DMS 273 (cell line): ENCODE results near the gene GNG8.

Experiments
- DNase-seq: peaks from one replicate; lab custom pipeline; 2025; ENCODE audit not compliant: unreplicated experiment; lab: John Stamatoyannopoulos, UW

Gene GNG8

GRCh38 chr19:46620716-46621115 lies 15.3 kb downstream of the GNG8 start:
- DNase-seq: no peak

GRCh38 chr19:46620267-46620666 lies 15.7 kb downstream of the GNG8 start:
- DNase-seq: no peak

DNA sequence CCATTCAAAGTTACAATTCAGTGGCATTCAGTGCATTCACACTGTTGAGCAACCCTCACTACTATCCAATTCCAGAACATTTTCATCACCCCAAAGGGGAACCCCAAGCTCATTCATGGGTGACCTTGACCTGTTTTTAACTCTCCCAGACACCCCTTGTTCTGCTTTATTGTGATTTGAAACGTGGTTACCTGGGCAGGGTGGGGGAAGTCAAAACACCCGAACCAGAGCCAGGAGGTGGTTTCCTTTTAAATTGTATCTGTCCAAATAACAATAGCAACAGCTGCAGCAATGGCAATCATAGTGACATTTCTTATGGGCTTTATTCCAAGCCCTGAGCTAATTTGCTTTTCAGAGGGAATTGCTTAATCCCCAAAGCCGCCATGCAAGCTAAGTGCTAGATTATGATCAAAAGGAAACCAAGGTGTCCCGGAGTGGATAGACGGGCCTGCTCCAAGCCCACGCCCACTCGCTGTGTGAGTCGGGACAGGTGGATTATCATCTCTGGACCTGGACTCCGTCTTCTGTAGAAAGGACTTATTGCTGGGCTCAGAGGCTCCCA lies 17.3 kb downstream of the GNG8 start:
- DNase-seq: peak; percentile 51

DNA sequence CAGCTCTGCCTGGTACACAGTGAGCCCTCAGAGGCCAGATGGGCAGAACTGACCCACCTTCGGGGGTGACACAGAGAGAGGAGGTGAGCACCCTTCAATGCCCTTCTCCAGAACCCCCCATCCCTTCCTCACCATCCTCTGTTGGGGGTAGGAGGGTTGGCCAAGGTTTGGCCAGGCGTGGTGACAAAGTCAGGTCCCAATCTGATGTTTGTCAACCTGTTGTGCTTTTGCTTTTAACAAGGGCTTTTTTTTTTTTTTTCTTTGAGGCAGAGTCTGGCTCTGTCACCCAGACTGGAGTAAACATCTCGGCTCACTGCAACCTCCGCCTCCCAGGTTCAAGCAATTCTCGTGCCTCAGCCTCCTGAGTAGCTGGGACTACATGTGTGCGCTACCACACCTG lies 18.4 kb downstream of the GNG8 start:
- no peak for DNase-seq

DNA sequence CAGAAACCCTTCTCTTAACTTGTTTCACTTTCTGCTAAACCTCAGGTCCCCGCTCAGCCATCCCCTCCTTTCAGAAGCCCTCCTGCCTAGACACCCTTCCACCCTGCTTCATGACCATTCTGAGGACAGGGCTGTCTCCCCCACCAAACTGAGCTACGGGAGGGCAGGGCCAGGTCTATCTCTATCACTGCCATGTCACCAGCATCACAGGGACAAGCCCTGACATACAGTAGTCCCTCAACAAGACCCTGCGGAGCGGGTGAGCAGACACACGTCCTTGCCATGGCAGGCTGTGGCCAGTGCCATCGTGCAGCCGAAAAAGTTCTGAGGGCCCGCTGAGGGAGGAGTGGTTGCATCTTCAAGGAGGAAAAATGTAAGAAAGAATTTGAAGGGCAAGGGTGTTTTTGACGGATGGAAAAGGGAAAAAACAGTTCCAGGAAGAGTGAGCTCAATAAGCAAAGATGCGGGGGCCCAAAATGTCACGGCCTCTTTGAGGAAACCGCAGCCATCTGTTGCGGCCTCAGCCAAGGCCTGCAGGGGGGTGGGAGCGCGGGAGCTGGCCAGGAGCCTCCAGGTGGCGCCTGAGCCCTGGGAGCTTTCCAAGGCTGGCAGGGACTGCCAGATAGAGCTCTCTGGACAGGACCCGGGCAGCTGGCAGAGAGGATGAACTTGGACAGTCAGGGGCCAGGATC lies 19.2 kb downstream of the GNG8 start:
- peak; percentile 97 for DNase-seq

DNA sequence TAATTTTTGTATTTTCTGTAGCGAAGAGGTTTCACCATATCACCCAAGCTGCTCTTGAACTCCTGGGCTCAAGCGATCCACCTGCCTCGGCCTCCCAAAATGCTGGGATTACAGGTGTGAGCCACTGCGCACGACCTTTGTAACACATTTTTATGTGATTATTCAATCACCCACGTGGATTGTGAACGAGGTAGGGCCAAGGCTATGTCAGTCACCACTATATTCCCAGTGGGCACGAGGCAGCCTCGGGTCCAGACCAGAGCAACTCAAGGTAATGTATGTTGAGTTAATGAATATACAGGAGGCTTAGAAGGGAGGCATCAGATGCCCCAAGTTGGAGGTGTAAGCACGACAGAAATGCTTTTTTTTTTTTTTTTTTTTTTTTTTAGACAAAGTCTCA lies 20.0 kb downstream of the GNG8 start:
- DNase-seq: no peak

DNA sequence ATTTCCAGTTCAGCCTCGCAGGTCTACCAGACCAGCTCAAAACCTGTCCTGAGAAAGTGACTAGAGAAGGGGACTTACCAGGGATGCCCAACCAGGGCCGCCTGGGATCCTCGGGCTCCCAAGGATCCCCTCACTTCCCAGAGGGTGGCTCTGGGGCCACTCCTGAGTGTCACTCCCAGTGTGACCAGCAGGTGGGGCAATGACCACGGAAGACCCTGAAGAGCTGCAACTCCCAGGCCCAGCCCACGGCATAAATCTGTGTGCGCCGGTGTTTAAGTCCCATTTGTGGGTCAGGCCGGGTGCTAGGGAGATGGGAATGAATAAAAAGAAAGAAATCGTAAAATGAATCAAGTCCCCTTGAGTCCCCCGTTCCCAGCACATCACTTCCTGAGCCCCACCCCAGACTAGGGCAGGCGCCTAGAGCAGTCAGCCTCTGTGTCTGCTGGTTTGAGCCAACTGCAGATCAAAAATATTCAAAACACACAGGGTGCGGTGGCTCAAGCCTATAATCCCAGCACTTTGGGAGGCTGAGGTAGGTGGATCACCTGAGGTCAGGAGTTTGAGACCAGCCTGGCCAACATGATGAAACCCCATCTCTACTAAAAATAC lies 21.8 kb downstream of the GNG8 start:
- peak; percentile 91 for DNase-seq

DNA sequence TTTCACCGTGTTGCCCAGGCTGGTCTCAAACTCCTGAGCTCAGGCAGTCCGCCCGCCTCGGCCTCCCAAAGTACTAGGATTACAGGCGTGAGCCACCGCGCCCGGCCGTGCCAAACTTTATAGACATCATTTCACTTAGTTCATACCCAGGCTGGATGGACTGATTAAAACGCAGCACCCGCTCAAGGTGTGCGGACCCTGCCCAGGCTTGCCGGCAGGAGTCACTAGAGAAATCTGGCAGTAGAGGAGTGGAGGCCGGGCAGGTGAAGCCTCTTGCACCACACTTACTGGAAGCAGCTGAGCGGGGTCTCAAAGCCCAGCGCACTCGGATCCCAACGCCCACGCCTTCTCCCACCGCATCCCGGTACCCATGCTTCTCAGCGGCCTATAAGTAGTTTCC lies 22.5 kb downstream of the GNG8 start:
- DNase-seq: no peak

GRCh38 chr19:46611776-46612175 lies 24.2 kb downstream of the GNG8 start:
- DNase-seq: no peak

GRCh38 chr19:46610851-46611770 lies 24.9 kb downstream of the GNG8 start:
- DNase-seq: no peak

- DNase-seq: no peak
Observed at GRCh38 chr19:46610413-46610775, 25.6 kb downstream of the GNG8 start.

- no peak for DNase-seq
Observed at GRCh38 chr19:46609511-46610412, 26.2 kb downstream of the GNG8 start.

DNA sequence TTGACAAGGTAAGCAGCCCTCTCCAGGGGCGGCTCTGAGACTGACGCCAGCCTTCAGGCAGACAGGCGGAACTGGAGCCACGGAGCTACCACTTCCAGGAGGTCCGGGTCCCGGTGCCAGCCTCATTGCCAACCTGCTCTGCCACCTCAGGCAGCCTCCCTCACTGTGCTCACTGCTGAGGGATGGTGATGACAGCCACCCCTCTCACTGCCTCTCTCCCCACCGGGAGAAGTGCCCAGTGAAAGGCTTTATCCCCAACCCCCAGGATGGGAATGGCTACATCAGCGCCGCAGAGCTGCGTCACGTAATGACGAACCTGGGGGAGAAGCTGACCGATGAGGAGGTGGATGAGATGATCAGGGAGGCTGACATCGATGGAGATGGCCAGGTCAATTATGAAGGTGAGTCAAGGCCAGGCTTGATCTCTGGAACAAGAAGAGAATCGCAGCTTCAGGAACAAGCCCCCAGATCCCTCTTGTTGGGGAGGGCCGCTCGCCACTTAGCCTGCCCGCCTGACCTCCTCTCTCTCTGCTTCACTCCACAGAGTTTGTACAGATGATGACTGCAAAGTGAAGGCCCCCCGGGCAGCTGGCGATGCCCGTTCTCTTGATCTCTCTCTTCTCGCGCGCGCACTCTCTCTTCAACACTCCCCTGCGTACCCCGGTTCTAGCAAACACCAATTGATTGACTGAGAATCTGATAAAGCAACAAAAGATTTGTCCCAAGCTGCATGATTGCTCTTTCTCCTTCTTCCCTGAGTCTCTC lies 27.2 kb downstream of the GNG8 start:
- no peak for DNase-seq

- no peak for DNase-seq
Observed at GRCh38 chr19:46608178-46608577, 27.8 kb downstream of the GNG8 start.

DNA sequence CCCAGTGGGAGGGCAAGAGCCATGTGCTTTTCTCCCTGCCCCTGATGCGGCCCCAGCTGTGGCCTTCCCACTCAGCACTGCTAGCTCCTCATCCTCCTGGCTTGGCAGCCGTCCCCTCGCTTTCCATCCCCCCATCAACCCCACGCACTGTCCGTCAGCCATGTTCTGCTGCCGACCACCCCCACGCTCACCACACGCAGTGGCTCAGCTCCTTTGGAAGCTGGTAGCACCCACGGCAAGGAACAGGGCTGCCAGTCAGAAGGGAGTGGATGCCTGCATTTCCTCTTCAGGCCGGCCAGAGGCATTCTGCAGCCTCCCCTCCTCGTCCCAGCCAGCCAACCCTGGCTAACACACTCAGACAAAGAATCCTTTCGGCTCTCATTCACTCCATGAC lies 28.6 kb downstream of the GNG8 start:
- no peak for DNase-seq

GRCh38 chr19:46606681-46607447 lies 29.1 kb downstream of the GNG8 start:
- DNase-seq: no peak

DNA sequence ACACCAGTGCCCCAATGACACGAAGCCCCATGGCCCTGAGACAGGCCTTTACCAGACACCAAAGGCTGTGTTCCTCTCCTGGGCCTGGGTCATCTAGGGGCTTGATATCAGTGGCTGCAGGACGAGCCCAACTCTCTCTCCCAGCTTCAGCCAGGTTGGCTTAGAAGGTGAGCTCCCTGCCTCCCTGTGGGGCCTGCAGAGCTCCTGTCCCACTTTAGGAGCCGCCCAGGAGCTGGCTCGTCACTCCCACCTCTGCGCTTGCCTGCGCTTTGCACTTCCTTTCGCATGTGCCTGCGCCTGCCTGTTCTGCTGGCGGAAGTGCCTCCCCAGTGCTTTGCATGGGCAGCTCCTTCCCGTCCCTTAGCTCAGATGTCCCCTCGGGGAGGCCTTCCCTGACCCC lies 30.0 kb downstream of the GNG8 start:
- DNase-seq: no peak

DNA sequence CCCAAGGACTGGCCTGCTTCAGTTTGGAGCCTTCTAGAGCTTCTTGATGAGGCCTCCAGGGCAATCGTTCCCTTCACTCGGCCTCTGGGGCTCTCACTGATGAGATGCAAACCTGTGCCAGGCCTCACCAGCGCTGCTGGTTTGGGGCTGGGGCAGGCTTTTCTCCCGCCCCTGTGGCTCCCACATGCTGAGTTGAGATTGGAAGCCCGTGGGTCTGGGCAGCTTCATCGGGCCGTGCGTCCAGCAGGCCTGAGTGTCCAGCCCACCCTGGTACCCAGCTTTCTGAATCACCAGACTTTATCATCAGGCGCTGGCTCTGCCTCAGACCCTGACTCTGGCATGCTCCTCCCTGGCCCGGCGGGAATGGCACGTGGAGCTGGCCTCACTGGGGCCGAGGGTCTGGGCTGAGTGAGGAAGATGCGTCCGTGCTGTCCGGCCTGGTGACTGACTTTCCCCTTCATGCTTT lies 30.6 kb downstream of the GNG8 start:
- no peak for DNase-seq

DNA sequence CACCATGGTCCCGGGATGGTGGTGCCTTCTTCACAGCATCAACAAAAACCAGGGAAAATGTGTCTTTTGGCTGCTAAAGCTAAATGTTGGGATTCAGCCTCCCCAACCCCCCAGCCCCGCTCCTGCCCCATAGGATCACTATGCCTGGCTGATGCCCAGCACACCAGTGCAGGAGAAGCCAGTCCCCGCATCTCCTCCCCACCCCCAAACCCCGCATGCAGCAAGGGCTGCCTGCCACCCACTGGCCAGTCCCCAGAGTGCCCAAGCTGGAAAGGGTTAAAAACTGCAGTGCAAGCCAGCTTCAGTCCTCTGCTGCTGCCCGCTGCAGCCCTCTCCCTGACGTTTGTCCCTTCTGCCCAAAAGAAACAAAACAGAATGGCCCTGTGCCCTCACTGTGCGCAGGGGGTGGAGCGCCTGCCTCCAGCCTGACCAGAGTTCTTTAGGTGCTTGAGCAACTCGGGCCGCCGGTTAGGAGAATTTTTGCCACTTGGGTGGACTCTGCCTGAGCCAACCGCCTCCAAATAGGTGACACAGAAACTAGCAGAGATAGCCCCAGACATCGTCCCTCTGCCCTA lies 31.1 kb downstream of the GNG8 start:
- no peak for DNase-seq
